Naive thymus-derived CD4-positive, alpha-beta T cell (primary cell): ENCODE data around the gene TBCEL. TPM values are rescaled to one million over a fixed set of nuclear protein-coding genes. Genes with fewer than 3 reads are reported as not detected.

Experiments
- ATAC-seq: fragments of 150-1000 bp; cut with Tn5 transposase; 2 replicates; pipeline ENCODE4 v1.10.0; 2021; ENCODE audit warnings: mild to moderate bottlenecking, moderate library complexity
- CTCF ChIA-PET: fragments of 350-600 bp; sonication (Branson Sonifier 250); formaldehyde crosslinking; loops from one replicate; lab custom pipeline; 2021; ENCODE audit warnings: antibody characterized with exemption; lab: Charles Lee
- POLR2A ChIA-PET: fragments of 350-600 bp; sonication (Branson Sonifier 250); formaldehyde crosslinking; loops from one replicate; lab custom pipeline; 2021; ENCODE audit warnings: antibody characterized with exemption, inconsistent platforms; lab: Charles Lee
- DNase-seq, 9 donors: peaks; one replicate each; pipeline versions ENCODE4 v3.0.0 to v3.0.0-alpha.2; 2020 to 2022; ENCODE audit warnings: mixed read lengths in 1 of 9
- H3K27ac ChIP-seq: one replicate; pipeline ENCODE4 v1.7.0; 2013; ENCODE audit warnings: mild to moderate bottlenecking, low read depth, low read length, moderate library complexity
- H3K27me3 ChIP-seq, 2 donors: one replicate each; pipeline ENCODE4 v1.7.0; 2013; ENCODE audit warnings: low read length in 2 of 2, mild to moderate bottlenecking in 2 of 2, moderate library complexity in 2 of 2; ENCODE audit not compliant: control insufficient read depth in 2 of 2, insufficient read depth in 2 of 2
- H3K36me3 ChIP-seq, 3 experiments: 1 replicate in 2 of 3; 2 replicates in 1 of 3; pipeline ENCODE4 v1.7.0; 2013; ENCODE audit warnings: low read length in 3 of 3, mild to moderate bottlenecking in 3 of 3, moderate library complexity in 1 of 3; ENCODE audit not compliant: insufficient read depth in 3 of 3, control insufficient read depth in 2 of 3
- H3K4me1 ChIP-seq, 2 donors: one replicate each; pipeline ENCODE4 v1.7.0; 2013; ENCODE audit warnings: low read length in 2 of 2, mild to moderate bottlenecking in 2 of 2, moderate library complexity in 1 of 2; ENCODE audit not compliant: control insufficient read depth in 2 of 2, insufficient read depth in 2 of 2
- H3K4me3 ChIP-seq: 2 replicates; pipeline ENCODE4 v1.7.0; 2013; ENCODE audit warnings: mild to moderate bottlenecking, low read length
- H3K9me3 ChIP-seq, 3 experiments: 1 replicate in 2 of 3; 2 replicates in 1 of 3; pipeline ENCODE4 v1.7.0; 2013; ENCODE audit warnings: low read length in 3 of 3; ENCODE audit not compliant: control insufficient read depth in 2 of 3
- H3K27ac Mint-ChIP-seq, 9 donors: one replicate each; pipeline ENCODE4 v1.8.0; 2020 to 2022; ENCODE audit warnings: mixed read lengths in 9 of 9, mild to moderate bottlenecking in 8 of 9, moderate library complexity in 5 of 9, inconsistent platforms in 2 of 9
- H3K27me3 Mint-ChIP-seq, 5 donors: one replicate each; pipeline ENCODE4 v1.8.0; 2021 to 2022; ENCODE audit warnings: mixed read lengths in 5 of 5, mild to moderate bottlenecking in 1 of 5
- H3K36me3 Mint-ChIP-seq, 5 donors: one replicate each; pipeline ENCODE4 v1.8.0; 2020 to 2022; ENCODE audit warnings: mixed read lengths in 5 of 5, mild to moderate bottlenecking in 3 of 5, inconsistent platforms in 1 of 5
- H3K4me1 Mint-ChIP-seq, 7 donors: one replicate each; pipeline ENCODE4 v1.8.0; 2020 to 2022; ENCODE audit warnings: mixed read lengths in 7 of 7, mild to moderate bottlenecking in 3 of 7, inconsistent platforms in 1 of 7
- H3K4me3 Mint-ChIP-seq, 10 donors: one replicate each; pipeline ENCODE4 v1.8.0; 2020 to 2022; ENCODE audit warnings: mild to moderate bottlenecking in 10 of 10, mixed read lengths in 10 of 10, moderate library complexity in 6 of 10, inconsistent platforms in 2 of 10
- H3K9me3 Mint-ChIP-seq, 11 donors: one replicate each; pipeline ENCODE4 v1.8.0; 2020 to 2022; ENCODE audit warnings: mixed read lengths in 11 of 11, mild to moderate bottlenecking in 4 of 11, inconsistent platforms in 1 of 11, moderate library complexity in 1 of 11
- intact Hi-C, 2 donors: fragments of 100-400 bp; cut with micrococcal nuclease; formaldehyde crosslinking; loops; one replicate each; pipeline ENCODE4 v1.15.1; 2023
- polyA plus RNA-seq, 2 donors: library from polyadenylated mRNA; unstranded; fragments of 300-500 nt; fragmentation: Illumina TruSeq; gene quantifications; one replicate each; pipeline ENCODE4 v1.2.3, GENCODE V29; 2021
- total RNA-seq, 6 experiments: library from RNA in 5 of 6; stranded (reverse) in 5 of 6; gene quantifications; 1 replicate in 5 of 6; 2 replicates in 1 of 6; pipeline ENCODE4 v1.2.3 and lab custom pipeline; 2021 to 2026

Gene TBCEL
- total and polyA plus RNA-seq, 7 experiments from 2014 or later: 3.2 to 30.0 (median 21.8) TPM

- peaks cover 0 to 4% (median 0%) of the 10 kb centered on the region in 7 donors for H3K4me1 Mint-ChIP-seq
- H3K9me3 Mint-ChIP-seq: no peaks in the 10 kb centered on the region
- Histone ChIP-seq H3K4me1 (no peaks in the 10 kb centered on the region), H3K4me3 (no peak overlapping the region), H3K27me3 (no peaks in the 10 kb centered on the region), H3K36me3 (no peaks in the 10 kb centered on the region), H3K27ac (no peak overlapping the region), H3K9me3 (no peaks in the 10 kb centered on the region)
- ATAC-seq (no peak), DNase-seq (no peak)
- ChIA-PET POLR2A (no interaction called here), CTCF (no interaction called here)
- intact Hi-C loops: no loop called here
- peaks cover 0 to 25% (median 19%) of the 10 kb centered on the region in 5 donors for H3K27me3 Mint-ChIP-seq
- no peak overlapping the region for H3K27ac Mint-ChIP-seq
- H3K36me3 Mint-ChIP-seq: no peaks in the 10 kb centered on the region
- no peak overlapping the region for H3K4me3 Mint-ChIP-seq
Measured at GRCh38 chr11:120998581-120998980, 25.3 kb upstream of the TBCEL start.

- H3K36me3 ChIP-seq: no peaks in the 10 kb centered on the region
- CTCF ChIA-PET: interaction anchor here (0.6 kb wide), 1 partner anchor 1528 kb away, joined by 4 read pairs; no protein-coding TSS in a partner anchor
Measured at GRCh38 chr11:121004206-121004840, 19.6 kb upstream of the TBCEL start.

GRCh38 chr11:121006922-121007321, 17.0 kb upstream of the TBCEL start:
- no peaks in the 10 kb centered on the region for H3K9me3 ChIP-seq
- Mint-ChIP-seq H3K27me3 (peaks cover 29 to 33% (median 32%) of the 10 kb centered on the region in 5 donors), H3K9me3 (peaks cover 0 to 11% (median 1%) of the 10 kb centered on the region in 11 donors), H3K36me3 (peaks cover 0 to 5% (median 0%) of the 10 kb centered on the region in 5 donors), H3K4me3 (no peak overlapping the region), H3K27ac (no peak overlapping the region), H3K4me1 (no peaks in the 10 kb centered on the region)
- peaks cover 0 to 6% of the 10 kb centered on the region in 2 donors for H3K27me3 ChIP-seq
- POLR2A ChIA-PET: no interaction called here
- no peak overlapping the region for H3K4me3 ChIP-seq
- CTCF ChIA-PET: no interaction called here
- no peaks in the 10 kb centered on the region for H3K4me1 ChIP-seq
- intact Hi-C loops: no loop called here
- H3K36me3 ChIP-seq: no peaks in the 10 kb centered on the region
- DNase-seq: no peak
- no peak overlapping the region for H3K27ac ChIP-seq
- no peak for ATAC-seq

More at GRCh38 chr11:121004206-121004840, 19.6 kb upstream of the TBCEL start:
- intact Hi-C loops: no loop called here
- ATAC-seq (no peak), DNase-seq (no peak)
- H3K9me3 Mint-ChIP-seq: peaks cover 0 to 11% (median 1%) of the 10 kb centered on the region in 11 donors
- POLR2A ChIA-PET: no interaction called here
- no peak overlapping the region for H3K27ac Mint-ChIP-seq
- Histone ChIP-seq H3K27ac (no peak overlapping the region), H3K4me3 (no peak overlapping the region), H3K27me3 (peaks cover 0 to 6% of the 10 kb centered on the region in 2 donors), H3K9me3 (no peaks in the 10 kb centered on the region), H3K4me1 (no peaks in the 10 kb centered on the region)
- peaks cover 0 to 5% (median 0%) of the 10 kb centered on the region in 5 donors for H3K36me3 Mint-ChIP-seq
- H3K4me1 Mint-ChIP-seq: no peaks in the 10 kb centered on the region
- peaks cover 23 to 35% (median 27%) of the 10 kb centered on the region in 5 donors for H3K27me3 Mint-ChIP-seq
- H3K4me3 Mint-ChIP-seq: no peak overlapping the region

GRCh38 chr11:121008551-121008950, 15.4 kb upstream of the TBCEL start:
- Mint-ChIP-seq H3K36me3 (peaks cover 0 to 5% (median 0%) of the 10 kb centered on the region in 5 donors), H3K4me1 (no peaks in the 10 kb centered on the region), H3K27ac (no peak overlapping the region), H3K27me3 (peaks cover 25 to 36% (median 31%) of the 10 kb centered on the region in 5 donors), H3K4me3 (no peak overlapping the region), H3K9me3 (peaks cover 0 to 11% (median 2%) of the 10 kb centered on the region in 11 donors)
- DNase-seq (no peak), ATAC-seq (no peak)
- Histone ChIP-seq H3K36me3 (no peaks in the 10 kb centered on the region), H3K4me3 (no peak overlapping the region), H3K9me3 (no peaks in the 10 kb centered on the region), H3K4me1 (no peaks in the 10 kb centered on the region), H3K27me3 (peaks cover 0 to 6% of the 10 kb centered on the region in 2 donors), H3K27ac (no peak overlapping the region)
- CTCF ChIA-PET: no interaction called here
- intact Hi-C loops: no loop called here
- POLR2A ChIA-PET: no interaction called here

GRCh38 chr11:121012091-121012490, 11.8 kb upstream of the TBCEL start:
- Histone ChIP-seq H3K9me3 (no peaks in the 10 kb centered on the region), H3K4me3 (no peak overlapping the region), H3K36me3 (no peaks in the 10 kb centered on the region), H3K4me1 (no peaks in the 10 kb centered on the region), H3K27ac (no peak overlapping the region), H3K27me3 (peaks cover 0 to 3% of the 10 kb centered on the region in 2 donors)
- H3K36me3 Mint-ChIP-seq: peaks cover 0 to 5% (median 0%) of the 10 kb centered on the region in 5 donors
- DNase-seq (no peak), ATAC-seq (no peak)
- H3K27ac Mint-ChIP-seq: no peak overlapping the region
- CTCF ChIA-PET: no interaction called here
- peaks cover 0 to 4% (median 0%) of the 10 kb centered on the region in 11 donors for H3K9me3 Mint-ChIP-seq
- intact Hi-C loops: no loop called here
- no peak overlapping the region for H3K4me3 Mint-ChIP-seq
- no peaks in the 10 kb centered on the region for H3K4me1 Mint-ChIP-seq
- POLR2A ChIA-PET: no interaction called here
- H3K27me3 Mint-ChIP-seq: peaks cover 17 to 36% (median 30%) of the 10 kb centered on the region in 5 donors

GRCh38 chr11:121018746-121019145, 5.2 kb upstream of the TBCEL start:
- no peak overlapping the region for H3K4me3 Mint-ChIP-seq
- peaks cover 9 to 30% (median 13%) of the 10 kb centered on the region in 5 donors for H3K27me3 Mint-ChIP-seq
- Histone ChIP-seq H3K9me3 (no peaks in the 10 kb centered on the region), H3K4me1 (peaks cover 0 to 5% of the 10 kb centered on the region in 2 donors), H3K36me3 (no peaks in the 10 kb centered on the region), H3K27me3 (no peaks in the 10 kb centered on the region), H3K27ac (no peak overlapping the region), H3K4me3 (no peak overlapping the region)
- no peaks in the 10 kb centered on the region for H3K36me3 Mint-ChIP-seq
- intact Hi-C loops: no loop called here
- CTCF ChIA-PET: no interaction called here
- H3K27ac Mint-ChIP-seq: no peak overlapping the region
- H3K4me1 Mint-ChIP-seq: peaks cover 0 to 7% (median 5%) of the 10 kb centered on the region in 7 donors
- no peak for DNase-seq
- POLR2A ChIA-PET: interaction anchor here (1.1 kb wide), 1 partner anchor 11 kb away, joined by 4 read pairs; no protein-coding TSS in a partner anchor
- no peak for ATAC-seq
- H3K9me3 Mint-ChIP-seq: no peaks in the 10 kb centered on the region
